GM19023 (cell line): ENCODE data around the gene CSNK1G2.
"Not testable (repeated sequence)": the region's sequence is repeated elsewhere in the genome, so short reads cannot be mapped to it uniquely, and the experiment has no call there.

Source experiments
- ATAC-seq: cut with Tn5 transposase; IDR thresholded peaks from one replicate; pipeline ENCODE4 v1.9.1; 2021; ENCODE audit warnings: mild to moderate bottlenecking, moderate library complexity; ENCODE audit not compliant: unreplicated experiment

The CSNK1G2 gene

DNA sequence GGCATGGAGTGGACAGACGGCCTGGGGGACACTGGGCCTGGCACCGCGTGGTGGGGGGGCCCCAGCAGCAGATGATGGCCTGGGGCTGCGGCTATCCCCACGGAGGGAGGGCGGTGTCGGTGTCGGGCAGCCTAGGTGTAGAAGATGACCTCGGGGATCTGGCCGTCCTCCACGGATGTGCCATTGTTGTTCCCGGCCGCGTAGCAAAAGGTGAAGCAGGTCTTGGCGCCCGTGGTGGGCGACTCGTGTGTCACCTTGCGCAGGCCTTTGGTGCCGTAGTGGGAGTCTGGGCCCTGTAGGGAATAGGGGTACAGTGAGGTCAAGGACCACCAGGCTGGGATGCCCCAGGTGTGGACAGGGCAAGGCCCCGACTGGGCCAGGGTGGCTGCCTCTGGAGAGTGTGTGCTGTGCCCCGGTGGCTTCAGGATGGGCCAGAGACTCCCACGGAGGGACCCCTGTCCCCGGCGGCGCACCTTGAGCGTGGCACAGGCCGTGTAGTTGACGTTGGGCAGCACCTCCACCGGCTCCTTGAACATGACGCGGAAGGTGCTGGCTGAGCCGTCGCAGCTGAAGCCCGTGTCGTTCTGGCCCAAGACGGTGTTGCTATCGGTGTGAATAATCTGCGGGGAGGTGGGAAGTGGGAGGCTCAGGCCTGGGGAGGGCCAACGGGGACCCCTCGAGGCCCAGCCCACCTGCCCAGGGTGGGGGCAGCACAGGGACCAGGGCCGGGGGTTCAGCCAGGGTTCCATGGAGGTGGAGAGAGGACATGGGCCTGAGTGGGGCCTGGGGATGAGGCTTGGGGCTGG is 45.6 kb downstream of the CSNK1G2 start:
- ATAC-seq, result no peak

DNA sequence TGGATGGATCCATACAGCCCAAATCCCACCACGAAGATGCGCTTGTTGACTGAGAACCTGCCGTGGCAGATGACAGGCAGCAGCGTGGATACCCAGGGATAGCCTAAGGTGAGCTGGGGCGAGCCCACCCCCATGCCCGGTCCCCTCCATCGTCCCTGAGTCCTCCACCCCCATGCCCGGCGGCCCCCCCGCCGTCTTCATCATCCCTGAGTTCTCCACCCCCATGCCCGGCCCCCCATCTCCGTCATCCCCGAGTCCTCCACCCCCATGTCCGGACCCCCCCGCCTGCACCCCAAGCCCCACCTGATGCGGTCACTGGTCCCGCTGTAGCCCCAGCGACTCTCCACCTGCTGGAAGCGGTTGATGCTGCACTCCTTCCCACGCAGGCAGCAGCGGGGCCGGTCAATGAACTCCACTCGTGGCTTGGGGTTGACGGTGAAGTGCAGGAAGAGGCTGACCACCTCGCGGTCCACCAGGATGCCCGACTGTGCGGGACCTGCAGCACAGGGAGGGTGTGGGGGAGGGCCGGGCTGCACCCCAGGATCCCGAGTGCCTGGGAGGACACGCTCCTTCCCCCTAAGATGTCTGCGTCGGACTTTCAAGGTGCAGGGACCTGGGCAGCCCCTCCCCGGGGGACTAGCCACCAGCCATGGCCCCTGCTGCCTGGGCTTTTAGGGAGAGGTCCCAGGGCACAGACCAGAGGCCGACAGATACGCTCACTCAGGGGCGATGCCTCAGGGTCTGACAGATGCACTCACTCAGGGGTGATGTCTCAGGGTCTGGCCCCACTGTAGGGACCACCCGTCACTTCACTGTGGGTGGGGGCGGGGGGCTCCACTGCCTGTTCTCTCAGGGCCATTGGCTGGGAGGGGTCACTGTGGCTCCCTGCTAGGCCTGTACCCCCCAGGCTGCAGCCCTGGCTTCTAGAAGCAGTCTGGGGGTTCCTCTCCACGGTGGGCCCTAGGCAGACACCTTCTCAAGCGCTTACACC is 46.5 kb downstream of the CSNK1G2 start:
- ATAC-seq, result no peak

DNA sequence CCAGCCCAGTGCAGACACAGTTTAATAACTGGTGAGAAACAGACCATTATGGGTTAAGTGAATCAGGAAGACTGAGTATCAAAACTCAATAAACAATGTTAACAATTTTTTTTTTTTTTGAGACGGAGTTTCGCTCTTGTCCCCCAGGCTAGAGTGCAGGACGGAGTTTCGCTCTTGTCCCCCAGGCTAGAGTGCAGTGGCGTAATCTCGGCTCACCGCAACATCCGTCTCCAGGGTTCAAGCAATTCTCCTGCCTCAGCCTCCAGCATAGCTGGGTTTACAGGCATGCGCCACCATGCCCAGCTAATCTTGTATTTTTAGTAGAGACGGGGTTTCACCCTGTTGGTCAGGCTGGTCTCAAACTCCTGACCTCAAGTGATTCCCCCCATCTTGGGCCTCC is 47.5 kb downstream of the CSNK1G2 start:
- not testable (repeated sequence) for ATAC-seq

DNA sequence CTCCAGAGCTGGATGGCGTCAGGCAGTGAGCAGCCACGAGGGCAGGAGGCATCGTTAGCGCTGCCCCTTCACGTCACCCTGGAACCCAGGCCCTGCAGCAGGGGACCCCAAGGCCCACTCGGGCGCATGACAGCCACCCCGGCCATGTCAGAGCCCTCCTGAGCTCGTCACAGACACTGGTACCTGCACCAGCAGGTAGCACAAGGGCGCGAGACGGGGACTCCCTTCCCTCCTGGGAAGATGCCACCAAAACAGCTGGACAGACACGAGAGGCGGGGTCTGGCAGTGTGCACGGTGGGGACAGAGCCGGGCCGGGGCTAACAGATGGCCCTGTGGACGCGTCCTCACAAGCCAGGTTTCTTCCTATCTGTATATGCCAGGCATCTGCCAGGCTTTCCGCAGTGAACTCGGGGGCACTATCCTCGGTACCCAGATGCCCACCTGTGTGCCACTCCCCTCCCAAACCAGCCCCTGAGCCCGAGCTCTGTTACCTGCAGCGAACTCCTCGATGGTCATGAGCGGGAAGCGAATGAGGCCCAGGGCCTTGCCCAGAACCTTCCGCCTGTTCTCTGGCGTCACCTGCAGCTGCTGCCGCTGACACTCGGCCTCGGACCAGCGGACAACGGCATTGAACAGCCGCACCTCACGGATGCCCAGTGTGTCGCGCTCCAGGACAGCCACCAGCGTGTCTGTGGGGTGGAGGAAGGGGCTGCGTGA is 48.7 kb downstream of the CSNK1G2 start:
- no peak for ATAC-seq

DNA sequence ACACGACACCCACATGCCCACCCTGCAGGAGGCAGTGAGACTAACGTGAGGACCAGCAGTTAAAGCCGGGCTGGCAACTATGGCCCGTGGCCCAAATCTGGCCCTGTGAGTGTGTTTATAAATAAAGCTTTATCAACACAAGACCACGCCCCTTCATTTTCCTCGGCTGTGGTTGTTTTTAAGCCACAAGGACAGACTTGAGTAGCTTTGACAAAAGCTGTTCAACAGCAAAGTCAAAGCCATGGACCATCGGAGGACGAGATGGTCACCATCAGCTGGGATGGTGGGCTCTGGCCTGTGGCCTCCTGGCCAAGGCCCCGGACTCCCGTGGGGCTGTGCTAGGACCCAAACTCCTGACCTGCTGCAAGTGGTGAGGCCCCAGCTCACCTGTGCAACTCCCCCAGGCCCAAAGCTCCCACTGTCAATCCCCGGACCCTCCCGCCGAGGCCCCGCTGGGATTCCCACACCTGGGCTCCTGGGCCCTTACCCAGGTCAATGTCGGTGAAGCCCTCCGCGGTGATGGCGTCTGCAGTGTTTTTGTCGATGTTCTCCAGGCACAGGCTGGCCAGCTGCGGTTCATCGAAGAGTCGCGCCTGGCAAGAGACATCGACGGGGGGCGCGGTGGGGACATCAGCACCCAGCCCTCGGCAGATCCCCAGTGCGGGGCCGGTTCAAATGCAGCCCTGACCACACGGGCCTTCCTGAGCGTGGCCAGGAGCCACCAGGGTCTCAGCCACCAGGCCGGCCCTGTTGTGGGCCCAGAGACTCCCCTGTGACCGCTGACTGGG is 49.5 kb downstream of the CSNK1G2 start:
- ATAC-seq, result no peak

DNA sequence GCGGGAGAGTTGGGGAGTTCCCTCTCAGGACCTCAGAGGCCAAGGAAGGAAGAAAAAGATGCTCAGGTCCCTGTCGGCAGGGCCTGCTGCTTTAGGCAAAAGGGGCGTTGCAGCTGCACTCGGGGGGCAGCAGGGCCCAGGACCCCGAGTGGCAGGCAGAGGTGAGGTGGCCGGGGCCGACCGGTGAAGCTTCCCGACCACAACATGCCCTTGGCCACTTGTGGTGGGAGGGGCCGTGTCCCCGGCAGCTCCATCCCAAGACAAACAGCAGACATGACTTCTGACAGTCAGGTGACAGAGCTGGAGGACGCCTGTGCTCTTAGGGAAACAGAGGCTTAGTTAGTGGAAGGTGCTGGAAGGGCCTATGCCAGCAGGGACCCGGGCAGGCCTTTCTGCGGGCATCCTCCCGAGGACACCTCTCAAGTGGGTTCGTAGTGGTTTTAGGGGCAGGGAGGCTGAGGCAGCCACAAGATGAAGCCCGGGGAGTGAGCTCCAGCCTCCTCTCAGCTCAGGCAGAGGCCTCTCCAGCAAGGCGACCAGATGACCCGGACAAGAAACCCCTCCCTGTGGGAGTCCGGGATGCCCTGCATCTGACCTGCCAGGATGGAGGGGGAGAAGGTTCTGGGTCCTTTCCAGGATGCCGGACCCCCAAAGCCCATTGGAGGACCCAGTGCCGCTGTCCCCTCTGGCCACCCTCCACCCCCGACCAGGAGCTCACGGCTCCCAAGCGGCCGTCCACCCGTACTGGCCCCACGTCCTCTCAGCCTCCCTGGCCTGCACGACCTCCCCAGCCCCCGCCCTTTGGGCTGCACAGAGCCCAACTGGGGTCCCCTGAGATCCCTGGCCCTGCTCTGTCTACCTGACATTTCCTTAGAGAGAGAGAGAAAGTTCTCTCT is 50.3 kb downstream of the CSNK1G2 start:
- no peak for ATAC-seq

DNA sequence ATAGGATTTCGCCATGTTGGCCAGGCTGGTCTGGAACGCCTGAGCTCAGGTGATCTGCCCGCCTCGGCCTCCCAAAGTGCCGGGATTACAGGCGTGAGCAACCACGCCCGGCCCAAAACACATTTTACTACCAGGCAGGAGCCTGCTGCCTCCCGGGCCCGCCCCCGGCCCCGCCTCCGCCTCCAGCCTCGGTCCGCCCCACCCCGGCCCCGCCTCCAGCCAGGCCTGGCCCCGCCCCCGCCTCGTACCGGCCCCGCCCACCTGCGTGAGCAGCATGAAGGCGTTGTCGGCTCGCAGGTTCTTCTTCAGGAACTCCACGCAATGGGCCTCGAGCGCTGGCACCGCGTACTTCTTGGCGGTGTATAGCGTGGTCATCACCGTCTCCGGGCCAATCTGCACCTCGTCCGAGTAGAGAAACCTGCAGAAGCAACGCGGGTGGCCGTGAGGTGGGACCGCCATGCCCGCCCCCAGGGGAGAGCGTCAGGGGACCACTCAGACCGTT is 51.8 kb downstream of the CSNK1G2 start:
- ATAC-seq, result no peak

DNA sequence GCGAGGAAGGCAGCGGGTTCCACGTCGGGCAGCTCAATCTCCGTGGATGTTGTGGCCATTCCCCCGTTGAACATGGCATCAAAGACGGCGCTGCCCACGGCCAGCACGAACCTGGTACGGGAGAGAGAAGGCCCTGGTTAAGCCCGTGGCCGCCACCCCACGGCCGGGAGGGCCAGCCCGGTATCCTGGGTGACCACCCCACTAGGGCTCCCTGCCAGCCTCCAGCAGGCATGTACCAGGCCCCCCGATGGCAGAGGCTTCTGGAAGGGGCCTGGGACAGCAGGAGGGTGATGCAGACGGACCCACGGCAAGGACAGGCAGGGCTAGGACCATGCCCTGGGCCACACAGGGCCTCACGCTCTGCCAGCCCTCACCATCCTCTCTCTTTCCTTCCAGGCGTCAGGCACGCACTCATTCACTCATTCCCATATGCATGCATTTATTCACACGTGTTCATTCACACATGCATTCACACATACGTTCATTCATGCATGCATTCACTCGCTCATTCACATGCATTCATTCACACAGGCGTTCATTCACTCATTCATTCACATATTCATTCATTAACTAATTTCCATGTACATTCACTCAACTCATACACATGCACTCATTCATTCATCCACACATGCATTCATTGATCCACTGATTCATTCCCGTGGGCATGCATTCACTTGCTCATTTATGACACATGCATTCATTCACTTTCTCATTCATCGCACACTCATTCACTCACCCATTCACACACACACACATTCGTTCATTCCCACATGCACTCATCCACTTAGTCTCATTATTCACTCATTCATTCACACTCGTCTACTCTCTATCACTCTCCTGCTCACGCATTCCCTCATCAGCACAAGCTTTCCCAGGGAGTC is 56.6 kb downstream of the CSNK1G2 start:
- no peak for ATAC-seq

DNA sequence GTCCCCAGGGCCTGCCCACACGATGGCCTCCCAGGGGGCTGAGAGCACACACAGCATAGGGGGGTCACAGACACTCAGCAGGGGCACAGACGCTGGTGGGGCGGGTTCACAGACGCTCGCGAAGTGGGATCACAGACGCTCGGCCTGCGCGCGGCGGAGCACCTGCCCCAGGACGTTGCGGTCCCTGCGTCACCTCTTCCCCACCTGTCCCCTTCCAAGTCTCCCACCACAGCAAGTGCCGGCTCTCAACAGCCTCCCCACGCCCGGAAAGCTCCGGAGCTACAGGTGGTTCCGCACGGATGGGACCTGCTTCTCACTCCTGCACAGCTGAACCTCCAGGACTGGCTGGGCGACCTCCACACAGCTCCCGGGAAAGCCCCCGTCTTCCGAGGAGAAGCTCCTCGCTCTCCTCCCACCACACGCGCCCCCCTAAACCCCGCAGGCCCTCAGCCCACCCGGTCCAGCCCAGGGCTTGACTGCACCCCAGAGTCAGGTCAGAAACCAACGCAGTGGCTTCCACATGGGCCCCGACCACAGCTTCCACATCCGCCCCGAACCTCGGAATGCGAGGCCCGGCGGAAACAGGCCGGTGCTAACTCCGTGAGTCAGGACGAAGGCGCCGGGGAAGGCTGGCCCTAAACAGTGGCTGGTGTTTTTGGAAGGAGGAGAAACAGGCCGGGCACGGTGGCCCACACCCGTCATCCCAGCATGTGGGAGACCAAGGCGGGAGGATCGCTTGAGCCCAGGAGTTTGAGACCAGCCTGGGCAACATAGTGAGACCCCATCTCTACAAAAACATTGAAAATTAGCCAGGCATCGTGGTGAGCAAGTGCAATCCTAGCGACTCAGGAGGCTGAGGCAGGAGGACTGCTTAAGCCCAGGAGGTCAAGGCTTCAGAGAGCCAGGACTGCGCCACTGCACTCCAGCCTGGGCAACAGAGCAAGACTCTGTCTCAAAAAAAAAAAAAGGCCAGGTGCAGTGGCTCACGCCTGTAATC is 58.0 kb downstream of the CSNK1G2 start:
- ATAC-seq, result no peak

DNA sequence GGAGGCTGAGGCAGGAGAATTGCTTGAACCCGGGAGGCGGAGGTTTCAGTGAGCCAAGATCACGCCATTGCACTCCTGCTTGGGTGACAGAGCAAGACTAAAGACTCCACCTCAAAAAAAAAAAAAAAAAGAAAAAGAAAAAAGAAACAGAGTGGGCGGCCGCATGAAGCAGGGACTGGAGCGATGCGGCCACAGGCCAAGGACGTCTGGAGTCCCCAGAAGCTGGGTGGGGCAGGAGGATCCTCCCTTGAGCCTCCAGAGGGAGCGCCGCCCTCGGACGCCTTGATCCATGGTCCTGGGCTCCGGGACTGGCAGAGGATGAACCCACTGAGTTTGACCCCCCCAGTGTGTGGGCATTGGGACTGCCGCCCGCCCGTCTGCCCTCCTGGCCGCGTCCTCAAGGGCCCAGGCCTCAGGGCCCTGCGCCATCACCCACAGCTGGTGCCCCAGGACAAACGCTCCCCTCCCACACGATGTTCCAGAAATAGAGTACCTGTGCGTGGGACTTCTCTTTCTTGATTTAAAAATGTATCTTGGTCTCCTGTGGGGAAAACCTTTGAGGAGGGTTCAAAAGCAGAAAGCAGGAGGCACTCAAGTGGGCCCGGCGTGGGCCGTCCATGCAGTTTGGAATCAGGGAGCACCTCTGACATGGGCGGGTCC is 59.0 kb downstream of the CSNK1G2 start:
- no peak for ATAC-seq

DNA sequence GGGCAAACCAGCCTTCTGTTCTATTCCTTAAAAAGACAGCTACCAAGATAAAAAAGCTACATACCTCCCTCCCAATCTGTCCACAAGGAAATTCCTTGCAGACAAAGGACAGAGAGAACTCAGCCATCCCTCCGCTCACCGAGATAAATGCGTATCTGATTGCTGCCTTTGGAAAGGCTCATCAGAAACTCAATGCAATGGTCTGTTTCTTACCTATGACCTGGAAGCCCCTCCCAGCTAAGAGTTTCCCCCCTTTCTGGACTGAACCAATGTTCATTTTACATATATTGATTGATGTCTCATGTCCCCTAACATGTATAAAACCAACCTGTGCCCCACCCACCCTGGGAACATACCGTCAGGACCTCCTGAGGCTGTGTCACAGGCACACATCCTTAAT is 62.9 kb downstream of the CSNK1G2 start:
- ATAC-seq, result no peak

DNA sequence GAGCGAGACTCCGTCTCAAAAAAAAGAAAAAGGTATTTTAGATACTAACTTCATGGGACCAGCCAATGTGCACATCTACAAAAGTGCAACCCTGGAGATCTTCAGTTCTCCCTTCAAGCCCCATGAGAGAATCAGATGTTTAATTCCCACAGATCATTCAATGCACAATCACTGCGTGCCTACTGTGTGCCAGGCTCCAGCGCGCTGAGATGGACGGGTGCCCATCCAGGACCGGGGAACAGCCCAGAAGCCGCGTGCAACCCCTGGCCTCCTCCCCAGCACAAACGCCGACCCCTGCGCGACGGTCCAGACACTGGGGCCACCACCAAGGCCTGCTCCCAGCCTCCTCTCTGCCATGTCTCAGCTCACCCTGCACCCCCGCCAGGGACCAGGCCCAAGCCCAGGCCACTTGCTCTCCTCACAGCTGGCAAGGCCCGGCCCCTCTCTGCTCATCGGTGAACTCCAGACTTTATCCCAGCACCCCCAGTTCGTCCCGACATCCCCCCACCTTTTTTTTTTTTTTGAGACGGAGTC is 69.2 kb downstream of the CSNK1G2 start:
- ATAC-seq, result no peak

DNA sequence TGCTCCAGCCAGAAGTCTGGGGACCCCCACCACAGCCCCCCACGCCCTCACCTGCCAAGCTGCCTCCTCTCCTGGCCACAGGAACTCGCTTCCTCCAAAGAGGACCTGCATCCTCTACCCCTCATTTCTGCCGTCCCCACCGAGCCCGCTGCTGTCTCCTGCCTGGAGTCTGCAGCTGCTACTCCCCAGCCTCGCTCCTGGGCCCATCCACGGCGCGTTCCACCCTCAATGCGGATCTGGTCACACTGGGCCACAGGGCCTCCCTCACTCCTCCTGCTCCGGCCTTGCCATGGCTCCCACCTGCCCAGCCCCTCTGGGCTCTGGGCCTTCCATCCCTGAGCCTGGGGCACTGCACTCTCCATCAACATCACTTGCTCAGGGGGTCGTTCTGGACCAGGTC is 70.2 kb downstream of the CSNK1G2 start:
- ATAC-seq, result no peak

DNA sequence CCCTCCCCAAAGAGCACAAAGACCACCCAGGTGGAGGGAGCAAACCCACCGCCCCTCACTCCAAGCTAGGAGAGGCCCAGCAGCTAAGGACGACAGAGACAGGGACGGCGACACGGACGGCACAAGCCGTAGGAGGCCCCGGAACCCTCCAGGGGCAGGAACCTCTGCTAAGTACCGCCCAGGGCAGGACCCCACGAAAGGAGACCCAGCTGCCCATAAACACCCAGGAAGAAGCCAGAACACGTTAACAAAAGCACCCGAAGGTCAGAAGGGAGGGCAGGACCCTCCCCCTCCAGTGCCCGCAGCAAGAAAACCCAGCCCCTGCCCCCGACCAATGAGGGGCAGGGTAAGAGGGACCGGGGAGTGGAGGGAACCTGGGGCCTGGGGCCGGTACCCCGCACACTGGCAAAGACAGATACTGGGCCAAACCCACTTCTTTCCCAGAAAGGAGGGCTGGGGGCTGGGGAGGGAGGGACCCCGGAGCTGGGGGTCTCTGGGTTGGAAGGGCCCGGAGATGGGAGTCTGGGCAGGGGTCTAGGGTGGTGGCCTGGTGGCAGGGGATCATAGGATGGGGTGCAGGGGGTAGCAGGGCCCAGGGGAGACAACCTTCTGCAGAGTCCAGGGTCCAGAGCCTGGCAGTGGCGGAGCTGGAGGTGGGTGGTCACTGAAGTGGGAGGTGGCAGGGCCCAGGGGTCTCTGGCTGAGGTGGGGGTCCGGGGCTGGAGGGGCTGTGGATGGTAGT is 72.1 kb downstream of the CSNK1G2 start:
- no peak for ATAC-seq

DNA sequence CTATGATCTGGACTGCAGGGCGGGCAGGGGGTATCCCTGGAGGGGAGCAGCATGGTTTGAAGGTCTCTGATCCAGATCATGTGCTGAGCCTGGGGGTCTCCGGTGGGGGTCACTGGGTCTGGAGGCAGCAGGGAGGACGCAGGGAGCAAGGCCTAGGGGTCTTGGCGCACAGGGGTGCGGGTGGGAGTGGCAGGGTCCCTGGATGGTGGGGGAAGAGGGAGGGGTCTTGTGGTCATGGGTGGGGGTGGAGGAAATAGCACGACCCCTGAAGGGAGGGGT is 72.7 kb downstream of the CSNK1G2 start:
- ATAC-seq, result no peak

DNA sequence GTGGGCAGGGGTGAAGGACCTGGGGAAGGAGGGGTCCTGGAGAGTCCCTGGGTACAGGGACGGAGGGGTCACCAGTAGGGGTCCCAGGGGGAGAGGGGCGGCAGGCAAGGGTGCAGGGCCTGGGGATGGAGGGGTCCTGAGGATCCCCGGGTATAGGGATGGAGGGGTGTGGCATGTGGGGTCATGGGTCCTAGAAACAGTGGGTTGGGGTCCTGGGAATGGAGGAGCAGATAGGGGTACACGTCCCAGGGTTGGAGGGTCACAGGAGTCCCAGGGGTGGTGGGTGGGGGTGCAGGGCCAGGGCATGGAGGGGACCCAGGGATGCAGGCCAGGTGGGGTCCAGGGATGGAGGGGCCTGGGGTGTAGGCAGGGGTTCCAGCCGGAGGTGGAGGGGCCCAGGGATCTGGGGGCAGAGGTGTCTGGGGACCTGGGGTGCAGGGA is 73.2 kb downstream of the CSNK1G2 start:
- no peak for ATAC-seq
